Measurements from ENCODE around the gene PBX3.

Gene PBX3

DNA sequence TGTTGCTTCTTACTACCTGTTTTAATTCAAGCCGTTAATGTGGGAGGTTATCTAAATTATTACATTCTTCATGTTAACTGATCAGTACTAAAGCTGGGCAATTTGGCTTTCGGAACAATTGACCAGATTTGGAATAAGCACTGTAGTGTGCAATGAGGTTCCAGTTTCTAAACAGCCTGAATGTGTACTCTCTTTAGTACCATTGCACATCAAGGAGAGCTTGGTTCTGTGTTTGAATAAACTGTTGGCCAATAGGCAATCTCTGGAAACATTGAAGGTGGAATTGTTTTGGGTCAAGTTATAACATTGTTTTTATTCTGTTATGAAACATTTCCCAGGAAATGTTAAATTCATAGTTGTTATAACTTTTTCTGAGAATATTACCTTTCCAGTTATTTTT is 105.2 kb downstream of the PBX3 start:
- H3K4me3 ChIP-seq (ENCODE audit: control insufficient read depth, low read depth, low read length): no peak overlapping the region
- TF ChIP-seq, protein P1, sequence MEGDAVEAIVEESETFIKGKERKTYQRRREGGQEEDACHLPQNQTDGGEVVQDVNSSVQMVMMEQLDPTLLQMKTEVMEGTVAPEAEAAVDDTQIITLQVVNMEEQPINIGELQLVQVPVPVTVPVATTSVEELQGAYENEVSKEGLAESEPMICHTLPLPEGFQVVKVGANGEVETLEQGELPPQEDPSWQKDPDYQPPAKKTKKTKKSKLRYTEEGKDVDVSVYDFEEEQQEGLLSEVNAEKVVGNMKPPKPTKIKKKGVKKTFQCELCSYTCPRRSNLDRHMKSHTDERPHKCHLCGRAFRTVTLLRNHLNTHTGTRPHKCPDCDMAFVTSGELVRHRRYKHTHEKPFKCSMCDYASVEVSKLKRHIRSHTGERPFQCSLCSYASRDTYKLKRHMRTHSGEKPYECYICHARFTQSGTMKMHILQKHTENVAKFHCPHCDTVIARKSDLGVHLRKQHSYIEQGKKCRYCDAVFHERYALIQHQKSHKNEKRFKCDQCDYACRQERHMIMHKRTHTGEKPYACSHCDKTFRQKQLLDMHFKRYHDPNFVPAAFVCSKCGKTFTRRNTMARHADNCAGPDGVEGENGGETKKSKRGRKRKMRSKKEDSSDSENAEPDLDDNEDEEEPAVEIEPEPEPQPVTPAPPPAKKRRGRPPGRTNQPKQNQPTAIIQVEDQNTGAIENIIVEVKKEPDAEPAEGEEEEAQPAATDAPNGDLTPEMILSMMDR (IDR thresholded peaks at IDR 0.05; ENCODE audit: control insufficient read depth, insufficient read depth, low read depth, low read length, missing control alignments): no peak
- DNase-seq (ENCODE audit: low read depth): no peak

- TF ChIP-seq, protein P1 (IDR thresholded peaks at IDR 0.05; ENCODE audit: control insufficient read depth, insufficient read depth, low read depth, low read length, missing control alignments): no peak
- DNase-seq (ENCODE audit: low read depth): peak; percentile 32
Observed at GRCh38 chr9:125854553-125855275, 107.5 kb downstream of the PBX3 start.

DNA sequence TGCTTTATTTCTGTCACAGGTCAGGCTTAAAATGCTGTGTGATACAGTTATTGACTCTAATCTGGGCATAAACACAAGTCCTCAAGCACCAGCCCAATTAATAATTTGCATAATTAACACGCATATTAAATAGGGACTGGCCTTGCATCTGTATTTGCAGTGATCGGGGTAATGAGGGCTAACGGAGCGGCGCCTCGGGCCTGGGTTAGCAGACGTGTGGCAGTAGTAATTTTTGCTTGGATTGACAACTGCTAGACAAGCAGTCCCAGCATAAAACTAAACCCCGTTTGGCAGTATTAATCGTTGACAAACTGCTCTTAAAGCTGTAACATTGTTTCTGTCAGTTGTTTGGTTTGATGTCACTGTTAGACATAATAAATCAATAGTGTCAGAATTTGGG is 109.2 kb downstream of the PBX3 start:
- no peak overlapping the region for H3K4me3 ChIP-seq (ENCODE audit: control insufficient read depth, low read depth, low read length)
- no peak for DNase-seq (ENCODE audit: low read depth)
- TF ChIP-seq, protein P1 (IDR thresholded peaks at IDR 0.05; ENCODE audit: control insufficient read depth, insufficient read depth, low read depth, low read length, missing control alignments): no peak

More at GRCh38 chr9:125854553-125855275, 107.5 kb downstream of the PBX3 start:
- H3K4me3 ChIP-seq (ENCODE audit: control insufficient read depth, low read depth, low read length): no peak overlapping the region

DNA sequence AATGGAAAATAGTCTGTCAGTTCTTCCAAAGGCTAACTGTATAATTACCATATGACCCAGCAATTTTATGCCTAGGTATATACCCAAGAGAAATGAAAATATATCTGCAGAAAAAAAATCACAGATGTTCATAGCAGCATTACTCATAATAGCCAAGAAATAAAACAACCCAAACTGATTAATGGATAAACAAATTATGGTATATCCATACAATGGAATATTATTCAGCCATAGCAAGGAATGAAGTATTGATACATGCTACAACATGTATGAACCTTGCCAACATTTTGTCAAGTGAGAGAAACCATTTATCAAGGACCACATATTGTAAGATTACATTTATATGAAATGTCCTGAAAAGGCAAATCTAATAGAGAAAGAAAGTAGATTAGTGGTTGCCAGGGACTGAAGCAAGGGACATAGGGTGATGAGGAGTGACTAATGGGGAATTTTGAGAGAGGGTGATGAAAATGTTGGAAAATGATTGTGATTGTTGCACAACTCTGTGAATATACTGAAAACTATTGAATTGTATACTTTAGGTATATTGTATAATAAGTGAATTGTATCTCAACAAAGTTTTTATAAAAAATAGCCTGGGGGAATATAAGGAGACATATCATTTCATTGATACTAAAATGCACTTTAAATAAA is 114.4 kb downstream of the PBX3 start:
- no peak overlapping the region for H3K4me3 ChIP-seq (ENCODE audit: control insufficient read depth, low read depth, low read length)
- TF ChIP-seq, protein P1 (IDR thresholded peaks at IDR 0.05; ENCODE audit: control insufficient read depth, insufficient read depth, low read depth, low read length, missing control alignments): no peak
- DNase-seq (ENCODE audit: low read depth): no peak

DNA sequence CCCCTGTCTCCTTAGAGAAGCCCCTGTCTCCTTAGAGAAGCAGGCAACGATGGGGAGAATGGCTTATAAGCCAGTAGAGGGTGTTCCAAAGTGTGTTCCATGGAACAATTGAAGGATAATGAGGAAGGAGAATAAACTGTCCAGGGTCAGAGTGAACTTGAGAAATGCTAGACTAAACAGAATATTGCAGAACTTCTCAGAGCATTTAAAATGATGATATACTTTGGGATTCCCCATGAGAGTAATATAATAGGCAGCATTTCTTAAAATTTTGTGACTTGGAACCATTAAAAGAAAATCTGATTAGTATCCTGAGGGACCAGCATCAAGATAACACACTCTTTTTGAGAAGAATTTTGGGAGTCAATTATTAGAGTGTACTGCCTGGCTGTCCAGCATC is 116.8 kb downstream of the PBX3 start:
- no peak for DNase-seq (ENCODE audit: low read depth)
- TF ChIP-seq, protein P1 (IDR thresholded peaks at IDR 0.05; ENCODE audit: control insufficient read depth, insufficient read depth, low read depth, low read length, missing control alignments): no peak
- no peak overlapping the region for H3K4me3 ChIP-seq (ENCODE audit: control insufficient read depth, low read depth, low read length)

DNA sequence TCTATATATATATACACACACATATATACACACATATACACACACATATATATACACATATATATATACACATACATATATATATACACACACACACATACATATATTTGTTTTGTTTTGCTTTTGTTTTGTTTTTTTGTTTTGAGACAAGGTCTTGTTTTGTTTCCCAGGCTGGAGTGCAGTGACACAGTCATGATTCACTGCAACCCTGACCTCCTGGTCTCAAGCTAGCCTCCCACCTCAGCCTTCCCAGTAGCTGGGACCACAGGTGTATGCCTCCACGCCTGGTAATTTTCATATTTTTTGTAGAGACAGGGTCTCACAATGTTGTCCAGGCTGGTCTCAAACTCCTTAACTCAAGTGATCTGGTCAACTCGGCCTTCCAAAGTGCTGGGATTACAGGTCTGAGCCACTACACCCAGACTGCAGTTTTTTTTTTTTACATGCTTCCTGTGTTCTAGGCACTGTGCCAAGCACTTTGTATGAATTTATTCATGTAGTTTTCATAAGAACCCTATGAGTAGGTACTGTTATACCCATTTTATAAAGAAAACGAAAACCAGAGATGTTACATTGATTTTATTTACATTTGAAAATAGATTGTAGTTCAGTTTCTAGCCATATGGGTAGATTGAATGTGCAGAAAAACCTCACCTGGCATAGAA is 120.7 kb downstream of the PBX3 start:
- no peak overlapping the region for H3K4me3 ChIP-seq (ENCODE audit: control insufficient read depth, low read depth, low read length)
- TF ChIP-seq, protein P1 (IDR thresholded peaks at IDR 0.05; ENCODE audit: control insufficient read depth, insufficient read depth, low read depth, low read length, missing control alignments): no peak
- DNase-seq (ENCODE audit: low read depth): no peak
